Measurements from ENCODE around the gene CHSY1.

CHSY1 gene

GRCh38 chr15:101254157-101255050, 2.6 kb upstream of the CHSY1 start:
- H3K4me2 ChIP-seq, result no peak overlapping the region
- 0 out of 2 replicates have a peak, but pooled peaks cover 6% of the 10 kb centered on the region for H3K36me3 ChIP-seq (ENCODE audit: insufficient read depth)
- H4K20me1 ChIP-seq (ENCODE audit: insufficient read depth), result 0 out of 2 replicates have a peak, but pooled peaks cover 12% of the 10 kb centered on the region
- H3K27me3 ChIP-seq (ENCODE audit: insufficient read depth, low read depth), result no peaks in the 10 kb centered on the region
- TF ChIP-seq CTCF (conservative IDR thresholded peaks at IDR 0.05; ENCODE audit: low read depth, low read length), result no peak
- no peak overlapping the region for H3K9ac ChIP-seq
- no peak overlapping the region for H3K4me3 ChIP-seq (IDR thresholded peaks at IDR 0.05; ENCODE audit: insufficient read depth, low read depth, low read length)
- no peak overlapping the region for H3K27ac ChIP-seq
- peaks cover 27% of the 10 kb centered on the region for H3K79me2 ChIP-seq (ENCODE audit: insufficient read depth, low read depth)
- H2AFZ ChIP-seq (ENCODE audit: low read depth), result no peak overlapping the region
- H3K4me1 ChIP-seq (ENCODE audit: low read depth, poor library complexity, severe bottlenecking), result peaks cover 45% of the 10 kb centered on the region

- Histone ChIP-seq H3K36me3 (ENCODE audit: insufficient read depth) (peaks cover 12% of the 10 kb centered on the region; the same call in 1 of the 2 replicates), H3K9ac (peak overlapping the region; percentile 57), H3K4me1 (ENCODE audit: low read depth, poor library complexity, severe bottlenecking) (peaks cover 45% of the 10 kb centered on the region), H3K4me2 (peak overlapping the region; percentile 88), H3K4me3 (IDR thresholded peaks at IDR 0.05; ENCODE audit: insufficient read depth, low read depth, low read length) (no peak overlapping the region), H3K27ac (peak overlapping the region; percentile 52), H2AFZ (ENCODE audit: low read depth) (peak overlapping the region; percentile 53), H3K27me3 (ENCODE audit: insufficient read depth, low read depth) (no peaks in the 10 kb centered on the region), H3K79me2 (ENCODE audit: insufficient read depth, low read depth) (peaks cover 43% of the 10 kb centered on the region), H4K20me1 (ENCODE audit: insufficient read depth) (0 out of 2 replicates have a peak, but pooled peaks cover 20% of the 10 kb centered on the region)
- TF ChIP-seq CTCF (conservative IDR thresholded peaks at IDR 0.05; ENCODE audit: low read depth, low read length), result no peak
Observed at GRCh38 chr15:101252836-101253235, 988 bp upstream of the CHSY1 start.

- Histone ChIP-seq H3K79me2 (ENCODE audit: insufficient read depth, low read depth) (peaks cover 60% of the 10 kb centered on the region), H3K27ac (peak overlapping the region; percentile 52), H3K4me1 (ENCODE audit: low read depth, poor library complexity, severe bottlenecking) (peaks cover 55% of the 10 kb centered on the region), H3K36me3 (ENCODE audit: insufficient read depth) (peaks cover 12% of the 10 kb centered on the region; the same call in 1 of the 2 replicates), H3K4me3 (IDR thresholded peaks at IDR 0.05; ENCODE audit: insufficient read depth, low read depth, low read length) (no peak overlapping the region), H4K20me1 (ENCODE audit: insufficient read depth) (0 out of 2 replicates have a peak, but pooled peaks cover 20% of the 10 kb centered on the region), H2AFZ (ENCODE audit: low read depth) (no peak overlapping the region), H3K27me3 (ENCODE audit: insufficient read depth, low read depth) (no peaks in the 10 kb centered on the region), H3K4me2 (peak overlapping the region; percentile 67), H3K9ac (peak overlapping the region; percentile 77)
- TF ChIP-seq CTCF (conservative IDR thresholded peaks at IDR 0.05; ENCODE audit: low read depth, low read length), result no peak
Observed at GRCh38 chr15:101250873-101251829, 697 bp downstream of the CHSY1 start.

GRCh38 chr15:101250341-101250831, 1.5 kb downstream of the CHSY1 start:
- H2AFZ ChIP-seq (ENCODE audit: low read depth), result no peak overlapping the region
- H3K9ac ChIP-seq, result peak overlapping the region; percentile 77
- H3K36me3 ChIP-seq (ENCODE audit: insufficient read depth), result peaks cover 12% of the 10 kb centered on the region; the same call in 1 of the 2 replicates
- TF ChIP-seq CTCF (conservative IDR thresholded peaks at IDR 0.05; ENCODE audit: low read depth, low read length), result no peak
- H3K4me2 ChIP-seq, result peak overlapping the region; percentile 67
- peaks cover 67% of the 10 kb centered on the region for H3K79me2 ChIP-seq (ENCODE audit: insufficient read depth, low read depth)
- H3K4me3 ChIP-seq (IDR thresholded peaks at IDR 0.05; ENCODE audit: insufficient read depth, low read depth, low read length), result no peak overlapping the region
- H3K27me3 ChIP-seq (ENCODE audit: insufficient read depth, low read depth), result no peaks in the 10 kb centered on the region
- H3K27ac ChIP-seq, result peak overlapping the region; percentile 49; the same call in 1 of the 2 replicates
- H3K4me1 ChIP-seq (ENCODE audit: low read depth, poor library complexity, severe bottlenecking), result peaks cover 62% of the 10 kb centered on the region
- peaks cover 23% of the 10 kb centered on the region; the same call in 1 of the 2 replicates for H4K20me1 ChIP-seq (ENCODE audit: insufficient read depth)

All from KMS-11 (cell line).